RWPE1 (cell line): Measurements from ENCODE around the gene SVEP1.

ENCODE experiments used
- CTCF ChIA-PET: fragments of 350-600 bp; sonication (Branson Sonifier 250); formaldehyde crosslinking; extraction: SDS; loops from one replicate; lab custom pipeline; 2021; lab: Yijun Ruan, JAX
- POLR2A ChIA-PET: fragments of 400-600 bp; formaldehyde crosslinking; extraction: SDS; loops from one replicate; lab custom pipeline; 2020; ENCODE audit warnings: antibody characterized with exemption; ENCODE audit not compliant: low non-redundant PET; lab: Yijun Ruan, JAX
- DNase-seq: peaks from one replicate; pipeline ENCODE4 v3.0.0; 2012; ENCODE audit warnings: low spot score
- H3K27ac ChIP-seq: fragments of 450-650 bp; 2 replicates; pipeline ENCODE4 v1.5.1; 2017
- TF ChIP-seq, protein P1 (sequence below): fragments of 450-650 bp; conservative IDR thresholded peaks from 2 replicates; pipeline ENCODE4 v1.5.1; 2017; ENCODE audit warnings: low read depth, mild to moderate bottlenecking

The SVEP1 gene

DNA sequence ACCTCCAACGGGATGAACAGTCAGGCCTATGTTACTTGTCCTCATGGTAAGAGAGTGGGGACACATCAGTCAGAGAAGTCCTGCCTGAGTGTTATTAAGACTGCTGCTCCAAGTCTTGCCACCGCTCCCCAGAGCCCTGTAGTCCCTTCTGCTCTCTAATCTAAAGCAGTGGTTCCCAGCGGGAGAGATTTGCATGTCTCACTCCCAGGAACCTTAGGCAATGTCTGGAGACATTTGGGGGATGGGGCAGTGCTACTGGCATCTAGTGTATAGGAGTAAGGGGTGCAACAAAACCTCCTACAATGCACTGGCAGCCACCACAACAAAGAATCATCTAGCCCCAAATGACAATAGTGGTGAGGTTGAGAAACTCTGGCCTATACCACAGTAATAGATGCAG lies 2.6 kb upstream of the SVEP1 start:
- TF ChIP-seq, protein P1, sequence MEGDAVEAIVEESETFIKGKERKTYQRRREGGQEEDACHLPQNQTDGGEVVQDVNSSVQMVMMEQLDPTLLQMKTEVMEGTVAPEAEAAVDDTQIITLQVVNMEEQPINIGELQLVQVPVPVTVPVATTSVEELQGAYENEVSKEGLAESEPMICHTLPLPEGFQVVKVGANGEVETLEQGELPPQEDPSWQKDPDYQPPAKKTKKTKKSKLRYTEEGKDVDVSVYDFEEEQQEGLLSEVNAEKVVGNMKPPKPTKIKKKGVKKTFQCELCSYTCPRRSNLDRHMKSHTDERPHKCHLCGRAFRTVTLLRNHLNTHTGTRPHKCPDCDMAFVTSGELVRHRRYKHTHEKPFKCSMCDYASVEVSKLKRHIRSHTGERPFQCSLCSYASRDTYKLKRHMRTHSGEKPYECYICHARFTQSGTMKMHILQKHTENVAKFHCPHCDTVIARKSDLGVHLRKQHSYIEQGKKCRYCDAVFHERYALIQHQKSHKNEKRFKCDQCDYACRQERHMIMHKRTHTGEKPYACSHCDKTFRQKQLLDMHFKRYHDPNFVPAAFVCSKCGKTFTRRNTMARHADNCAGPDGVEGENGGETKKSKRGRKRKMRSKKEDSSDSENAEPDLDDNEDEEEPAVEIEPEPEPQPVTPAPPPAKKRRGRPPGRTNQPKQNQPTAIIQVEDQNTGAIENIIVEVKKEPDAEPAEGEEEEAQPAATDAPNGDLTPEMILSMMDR = no peak
- ChIA-PET POLR2A (no interaction called here), CTCF (no interaction called here)

DNA sequence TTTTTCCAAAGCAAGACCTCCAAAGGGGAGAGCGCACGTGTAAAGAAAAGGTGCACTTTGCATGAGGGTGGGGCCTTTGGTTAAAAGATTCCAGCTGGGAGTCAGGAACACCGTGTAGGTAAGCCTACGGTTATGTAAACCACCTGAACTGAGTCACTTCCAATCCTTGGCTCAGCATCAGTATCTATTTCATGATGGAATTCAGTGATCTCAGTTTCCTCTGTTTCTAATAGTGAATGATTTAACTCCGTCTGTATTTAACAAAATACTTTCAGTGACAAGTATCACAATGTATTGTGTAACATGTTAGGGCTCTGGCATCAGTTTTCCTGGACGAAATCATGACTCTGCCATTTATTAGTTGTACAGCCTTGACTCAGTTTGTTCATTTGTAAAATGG lies 1.3 kb upstream of the SVEP1 start:
- POLR2A ChIA-PET = no interaction called here
- TF ChIP-seq, protein P1 = no peak
- no peak overlapping the region for H3K27ac ChIP-seq
- CTCF ChIA-PET = interaction anchor here (0.6 to 1.2 kb wide), 2 partner anchors 10 to 43 kb away, joined by 3 to 11 read pairs; no protein-coding TSS in a partner anchor
- DNase-seq = peak; percentile 82

More for the DNA sequence above, 2.6 kb upstream of the SVEP1 start:
- no peak overlapping the region for H3K27ac ChIP-seq
- no peak for DNase-seq

DNA sequence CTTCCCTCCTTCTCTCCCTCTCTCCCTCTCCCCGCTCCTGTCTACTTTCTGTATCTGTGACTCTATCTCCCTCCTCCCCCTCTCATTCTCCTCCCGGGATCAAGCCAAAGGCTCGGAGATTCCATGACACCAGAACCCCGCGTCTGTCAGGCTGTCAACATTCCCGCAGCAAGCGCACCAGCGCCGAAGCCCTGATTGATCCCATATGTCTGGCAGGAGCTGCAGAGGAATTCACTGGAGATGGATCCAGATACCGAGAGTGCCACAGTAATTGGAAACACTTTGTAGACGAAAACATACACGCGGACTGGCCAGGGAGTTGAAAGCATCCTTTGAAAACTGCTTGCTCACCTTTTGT lies 300 bp upstream of the SVEP1 start:
- peak; percentile 37 for DNase-seq
- peak overlapping the region; percentile 0; the same call in 1 of the 2 replicates for H3K27ac ChIP-seq
- TF ChIP-seq, protein P1 = no peak
- ChIA-PET POLR2A (no interaction called here), CTCF (interaction anchor here (0.5 to 1.2 kb wide), 2 partner anchors 21 to 44 kb away, joined by 5 to 11 read pairs; no protein-coding TSS in a partner anchor)

DNA sequence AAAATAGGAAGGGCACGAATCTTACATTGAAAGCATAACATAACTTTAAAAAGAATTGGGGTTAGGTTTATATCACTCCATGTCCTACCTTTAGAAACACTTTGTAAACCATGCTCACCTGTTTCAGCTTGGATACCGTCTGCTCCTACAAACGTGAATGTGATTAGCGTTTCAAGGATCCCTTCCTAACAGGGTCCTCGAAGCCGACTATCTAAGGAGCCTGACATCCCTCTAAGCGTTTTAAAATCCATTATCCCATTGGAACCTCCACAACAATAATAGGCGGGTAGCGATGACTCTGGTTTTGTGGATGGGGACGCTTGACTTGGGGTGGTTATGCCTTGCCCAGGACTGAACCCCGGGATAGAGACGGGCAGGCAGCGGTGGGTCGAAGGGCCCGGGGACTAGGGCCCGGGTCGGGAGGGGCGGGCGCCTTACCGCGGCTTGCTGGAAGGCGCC lies 937 bp downstream of the SVEP1 start:
- POLR2A ChIA-PET = no interaction called here
- TF ChIP-seq, protein P1 = no peak
- CTCF ChIA-PET = interaction anchor here (0.7 kb wide), 1 partner anchor 269 kb away, joined by 4 read pairs; no protein-coding TSS in a partner anchor
- H3K27ac ChIP-seq = no peak overlapping the region
- DNase-seq = no peak

DNA sequence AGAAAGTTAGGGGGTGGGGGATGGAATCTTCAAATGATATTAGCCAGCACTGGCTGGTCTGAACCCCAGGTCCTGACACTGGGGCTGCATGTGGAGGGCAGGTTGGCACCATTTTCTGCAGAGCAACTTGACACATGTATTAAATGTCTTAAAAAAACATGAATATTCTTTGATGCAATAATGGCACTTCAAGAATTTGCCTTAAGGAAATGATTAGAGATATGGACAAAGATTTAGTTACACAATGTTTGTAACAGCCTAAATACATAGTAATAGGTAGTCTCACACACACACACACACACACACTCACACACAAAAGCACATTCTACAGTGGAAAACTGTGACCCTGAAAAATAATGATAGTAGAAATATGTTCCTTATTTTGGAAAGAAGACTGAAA lies 3.6 kb downstream of the SVEP1 start:
- TF ChIP-seq, protein P1 = no peak
- H3K27ac ChIP-seq = no peak overlapping the region
- POLR2A ChIA-PET = no interaction called here
- CTCF ChIA-PET = interaction anchor here (0.6 to 0.7 kb wide), 2 partner anchors 32 to 155 kb away, joined by 3 read pairs; no protein-coding TSS in a partner anchor
- no peak for DNase-seq

GRCh38 chr9:110575169-110575568 lies 4.4 kb downstream of the SVEP1 start:
- POLR2A ChIA-PET = no interaction called here
- no peak for DNase-seq
- peak overlapping the region; percentile 3; the same call in 1 of the 2 replicates for H3K27ac ChIP-seq
- TF ChIP-seq, protein P1 = no peak
- CTCF ChIA-PET = interaction anchor here (0.5 to 0.7 kb wide), 4 partner anchors 31 to 724 kb away, joined by 3 to 7 read pairs (median 4); no protein-coding TSS in a partner anchor
